ENCODE measurements around the gene CPN2. TPM values are rescaled to one million over a fixed set of nuclear protein-coding genes. Genes with fewer than 3 reads are reported as not detected.

The CPN2 gene
- total RNA-seq, 1 experiment from 2014 or later, result not detected

- Histone ChIP-seq H3K9ac (ENCODE audit: extremely low read depth, insufficient read length, low read length) (no peak overlapping the region), H3K56ac (ENCODE audit: insufficient read length, low read depth, low read length) (no peak overlapping the region), H3K23me2 (ENCODE audit: insufficient read length, low read depth, low read length, poor library complexity, severe bottlenecking) (no peaks in the 10 kb centered on the region), H2BK12ac (ENCODE audit: insufficient read length, low read depth, low read length) (no peak overlapping the region), H4K91ac (ENCODE audit: insufficient read length, low read depth, low read length) (no peak overlapping the region), H2BK5ac (ENCODE audit: insufficient read length, low read length) (no peak overlapping the region), H2BK120ac (ENCODE audit: low read depth, low read length, poor library complexity, severe bottlenecking) (no peak overlapping the region), H3K79me2 (ENCODE audit: insufficient read depth, low read length) (no peaks in the 10 kb centered on the region), H4K5ac (ENCODE audit: insufficient read length, low read depth, low read length) (no peak overlapping the region), H3K14ac (ENCODE audit: insufficient read depth, low read length) (no peak overlapping the region), H3K23ac (ENCODE audit: insufficient read length, low read depth, low read length) (no peak overlapping the region), H2AFZ (ENCODE audit: low read length) (no peak overlapping the region), H4K8ac (replicated peaks; ENCODE audit: insufficient read length, low read depth, low read length) (no peak overlapping the region), H3K9me3 (ENCODE audit: control insufficient read depth, low read depth, low read length) (no peaks in the 10 kb centered on the region), H3K4ac (ENCODE audit: low read depth, low read length) (no peak overlapping the region), H3K79me1 (ENCODE audit: insufficient read depth, low read depth, low read length, poor library complexity, severe bottlenecking) (no peaks in the 10 kb centered on the region), H2AK5ac (ENCODE audit: insufficient read length, low read length) (no peak overlapping the region), H3K27me3 (ENCODE audit: insufficient read depth, low read length) (no peaks in the 10 kb centered on the region), H3K27ac (ENCODE audit: insufficient read length, low read depth, low read length) (no peak overlapping the region), H3K4me2 (ENCODE audit: insufficient read depth, insufficient read length, low read length) (no peak overlapping the region), H2BK20ac (ENCODE audit: low read depth, low read length, poor library complexity, severe bottlenecking) (no peak overlapping the region), H4K20me1 (ENCODE audit: control insufficient read depth, insufficient read depth, insufficient read length) (no peaks in the 10 kb centered on the region), H2BK15ac (ENCODE audit: low read depth, low read length) (no peak overlapping the region), H3K4me1 (ENCODE audit: insufficient read depth, low read length) (no peaks in the 10 kb centered on the region; the same call in 1 of the 2 replicates), H3K18ac (ENCODE audit: insufficient read length, low read depth, low read length) (no peak overlapping the region), H3T11ph (ENCODE audit: low read length) (no peak overlapping the region)
- Mint-ChIP-seq H3K27ac (no peak overlapping the region), H3K27me3 (ENCODE audit: low read depth) (peaks cover 6% of the 10 kb centered on the region), H3K4me1 (peaks cover 39 to 65% of the 10 kb centered on the region in 2 experiments), H3K9me3 (no peaks in the 10 kb centered on the region), H3K4me3 (peak overlapping the region in 1 of 2 experiments; percentile 1; a peak in 1 of 5 replicates), H3K36me3 (ENCODE audit: insufficient read depth in 1 of 3, low read depth in 3 of 3) (no peaks in the 10 kb centered on the region)
- no peak for TF ChIP-seq CTCF (conservative IDR thresholded peaks at IDR 0.05)
- DNase-seq, result peak; percentile 18
- no CpG with 5 or more reads among the region's 20 CpGs for WGBS (ENCODE audit: extremely low coverage, insufficient read length, low lambda C conversion rate)
Measured at GRCh38 chr3:194382196-194382891, 31.2 kb upstream of the CPN2 start.

All from H9 (cell line).